Right lobe of liver (tissue), 4 donors: ENCODE results near the gene C1QL1.

Source experiments
- POLR2A ChIP-seq: fragments of 450-650 bp; IDR thresholded peaks from one replicate; pipeline ENCODE4 v1.6.1; 2017; ENCODE audit warnings: antibody characterized with exemption, mild to moderate bottlenecking
- TF ChIP-seq, protein P1 (sequence below), 4 donors: fragments of 200-600 bp in 3 of 4; fragments of 450-650 bp in 1 of 4; IDR thresholded peaks; one replicate each; pipeline versions ENCODE4 v1.5.1 to v1.8.0; 2016 to 2022; ENCODE audit warnings: antibody characterized with exemption in 4 of 4, mild to moderate bottlenecking in 2 of 4
- donor health status: DM: no; HTN: no; CAD: no.
- donor health status: DM: no; HTN: no; CAD: no.
- donor health status: DM: no; HTN: yes; CAD: no.

DNA sequence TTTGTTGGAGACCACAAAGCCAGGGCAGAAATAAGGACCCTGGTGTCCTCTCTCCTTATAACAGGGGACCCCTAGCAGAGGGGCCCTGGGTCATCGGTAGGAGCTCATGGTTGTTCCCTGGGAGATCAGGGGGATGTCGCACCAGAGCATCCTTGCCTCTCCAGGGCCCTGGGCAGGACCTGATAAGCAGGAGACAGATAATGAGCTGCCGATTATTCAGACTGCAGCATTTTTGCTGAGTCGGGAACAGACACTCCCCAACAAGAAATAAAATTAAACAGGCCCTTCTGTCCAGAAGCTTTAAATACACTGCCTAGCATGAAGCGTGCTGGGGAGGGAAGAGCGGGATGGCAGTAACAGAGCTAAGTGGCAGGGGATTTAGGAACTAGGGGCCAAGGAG is 37.4 kb downstream of the C1QL1 start:
- TF ChIP-seq, protein P1, sequence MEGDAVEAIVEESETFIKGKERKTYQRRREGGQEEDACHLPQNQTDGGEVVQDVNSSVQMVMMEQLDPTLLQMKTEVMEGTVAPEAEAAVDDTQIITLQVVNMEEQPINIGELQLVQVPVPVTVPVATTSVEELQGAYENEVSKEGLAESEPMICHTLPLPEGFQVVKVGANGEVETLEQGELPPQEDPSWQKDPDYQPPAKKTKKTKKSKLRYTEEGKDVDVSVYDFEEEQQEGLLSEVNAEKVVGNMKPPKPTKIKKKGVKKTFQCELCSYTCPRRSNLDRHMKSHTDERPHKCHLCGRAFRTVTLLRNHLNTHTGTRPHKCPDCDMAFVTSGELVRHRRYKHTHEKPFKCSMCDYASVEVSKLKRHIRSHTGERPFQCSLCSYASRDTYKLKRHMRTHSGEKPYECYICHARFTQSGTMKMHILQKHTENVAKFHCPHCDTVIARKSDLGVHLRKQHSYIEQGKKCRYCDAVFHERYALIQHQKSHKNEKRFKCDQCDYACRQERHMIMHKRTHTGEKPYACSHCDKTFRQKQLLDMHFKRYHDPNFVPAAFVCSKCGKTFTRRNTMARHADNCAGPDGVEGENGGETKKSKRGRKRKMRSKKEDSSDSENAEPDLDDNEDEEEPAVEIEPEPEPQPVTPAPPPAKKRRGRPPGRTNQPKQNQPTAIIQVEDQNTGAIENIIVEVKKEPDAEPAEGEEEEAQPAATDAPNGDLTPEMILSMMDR (IDR thresholded peaks at IDR 0.05), result no peak
- no peak for TF ChIP-seq POLR2A
